Activated B cell treated with CpG ODN at 0.5 μM for 24 hours (primary cell): Measurements from ENCODE around the gene RBM47. TPM values are rescaled to one million over a fixed set of nuclear protein-coding genes. Genes with fewer than 3 reads are reported as not detected.
A peak's percentile ranks its signal among the peaks of the same experiment; 100 is the strongest.

Experiments used
- ATAC-seq: fragments of 200-7000 bp; cut with Tn5 transposase; one replicate; pipeline ENCODE4 v1.10.0; 2021; ENCODE audit warnings: low read depth, mild to moderate bottlenecking, moderate library complexity
- CTCF ChIA-PET: fragments of 350-600 bp; sonication (Branson Sonifier 250); formaldehyde crosslinking; loops from one replicate; lab custom pipeline; 2021; ENCODE audit warnings: antibody characterized with exemption; lab: Charles Lee
- POLR2A ChIA-PET: fragments of 350-600 bp; sonication (Branson Sonifier 250); formaldehyde crosslinking; loops from one replicate; lab custom pipeline; 2021; ENCODE audit warnings: antibody characterized with exemption; lab: Charles Lee
- DNase-seq: peaks from one replicate; pipeline ENCODE4 v3.0.0; 2022
- H3K27ac Mint-ChIP-seq: one replicate; pipeline ENCODE4 v1.8.0; 2020; ENCODE audit warnings: mixed read lengths
- H3K27me3 Mint-ChIP-seq: one replicate; pipeline ENCODE4 v1.8.0; 2021; ENCODE audit warnings: mixed read lengths
- H3K36me3 Mint-ChIP-seq: one replicate; pipeline ENCODE4 v1.8.0; 2021; ENCODE audit warnings: low read depth, mixed read lengths
- H3K4me1 Mint-ChIP-seq: one replicate; pipeline ENCODE4 v1.8.0; 2021; ENCODE audit warnings: mixed read lengths
- H3K4me3 Mint-ChIP-seq: one replicate; pipeline ENCODE4 v1.8.0; 2020; ENCODE audit warnings: mild to moderate bottlenecking, mixed read lengths
- H3K9me3 Mint-ChIP-seq: one replicate; pipeline ENCODE4 v1.8.0; 2020; ENCODE audit warnings: mixed read lengths
- intact Hi-C: fragments of 100-400 bp; cut with micrococcal nuclease; formaldehyde crosslinking; loops from one replicate; pipeline ENCODE4 v1.15.1; 2024
- total RNA-seq: library from RNA; stranded (reverse); gene quantifications from 2 replicates; pipeline ENCODE4 v1.2.3, GENCODE V29; 2022
- TF ChIP-seq, protein P1 (sequence below): fragments of 200-600 bp; IDR thresholded peaks from one replicate; pipeline ENCODE4 v1.8.0; 2022; ENCODE audit warnings: antibody characterized with exemption, mild to moderate bottlenecking

The RBM47 gene
- total RNA-seq, 1 donor from 2014 or later, result 8.0 TPM

DNA sequence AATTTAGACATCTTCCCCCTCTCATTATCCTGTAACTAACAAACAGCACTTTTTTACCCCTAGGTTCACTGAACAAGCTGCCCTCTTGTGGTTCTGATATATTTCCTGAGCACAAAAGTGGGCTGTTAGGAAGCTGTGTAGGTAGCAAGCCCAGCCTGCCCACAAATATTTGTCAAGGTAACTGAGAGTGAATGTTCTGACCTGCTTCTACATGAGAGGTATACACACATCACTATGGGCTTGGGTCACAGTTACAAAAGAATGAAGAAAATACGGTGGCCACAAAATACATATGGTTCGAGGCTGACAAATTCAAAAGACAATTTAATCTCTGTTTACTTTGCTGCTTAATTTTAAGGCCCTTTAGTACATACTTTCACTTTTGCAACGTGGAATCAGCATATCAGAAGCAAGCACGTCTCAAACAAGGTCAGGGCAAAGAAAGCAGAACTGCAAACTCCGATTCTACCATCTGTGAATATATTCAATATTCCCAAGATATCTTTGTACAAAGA, 78.7 kb downstream of the RBM47 start:
- ChIA-PET CTCF (interaction anchor here (1.1 to 1.3 kb wide), 2 partner anchors 168 to 234 kb away, joined by 3 to 4 read pairs; no protein-coding TSS in a partner anchor), POLR2A (interaction anchor here (0.6 to 0.7 kb wide), 4 partner anchors 38 to 495 kb away, joined by 3 to 10 read pairs (median 4); partner anchors contain the start of gene N4BP2)
- Mint-ChIP-seq H3K36me3 (no peaks in the 10 kb centered on the region), H3K4me3 (peak overlapping the region; percentile 81), H3K27me3 (no peaks in the 10 kb centered on the region), H3K4me1 (peaks cover 42% of the 10 kb centered on the region), H3K9me3 (no peaks in the 10 kb centered on the region), H3K27ac (peak overlapping the region; percentile 83)
- TF ChIP-seq, protein P1, sequence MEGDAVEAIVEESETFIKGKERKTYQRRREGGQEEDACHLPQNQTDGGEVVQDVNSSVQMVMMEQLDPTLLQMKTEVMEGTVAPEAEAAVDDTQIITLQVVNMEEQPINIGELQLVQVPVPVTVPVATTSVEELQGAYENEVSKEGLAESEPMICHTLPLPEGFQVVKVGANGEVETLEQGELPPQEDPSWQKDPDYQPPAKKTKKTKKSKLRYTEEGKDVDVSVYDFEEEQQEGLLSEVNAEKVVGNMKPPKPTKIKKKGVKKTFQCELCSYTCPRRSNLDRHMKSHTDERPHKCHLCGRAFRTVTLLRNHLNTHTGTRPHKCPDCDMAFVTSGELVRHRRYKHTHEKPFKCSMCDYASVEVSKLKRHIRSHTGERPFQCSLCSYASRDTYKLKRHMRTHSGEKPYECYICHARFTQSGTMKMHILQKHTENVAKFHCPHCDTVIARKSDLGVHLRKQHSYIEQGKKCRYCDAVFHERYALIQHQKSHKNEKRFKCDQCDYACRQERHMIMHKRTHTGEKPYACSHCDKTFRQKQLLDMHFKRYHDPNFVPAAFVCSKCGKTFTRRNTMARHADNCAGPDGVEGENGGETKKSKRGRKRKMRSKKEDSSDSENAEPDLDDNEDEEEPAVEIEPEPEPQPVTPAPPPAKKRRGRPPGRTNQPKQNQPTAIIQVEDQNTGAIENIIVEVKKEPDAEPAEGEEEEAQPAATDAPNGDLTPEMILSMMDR, result no peak
- intact Hi-C loops, result loop anchor here (1.0 to 5.0 kb wide), 8 partner anchors 15 to 494 kb away; partner anchors contain the start of gene N4BP2
- peak; percentile 78 for ATAC-seq
- DNase-seq, result no peak

DNA sequence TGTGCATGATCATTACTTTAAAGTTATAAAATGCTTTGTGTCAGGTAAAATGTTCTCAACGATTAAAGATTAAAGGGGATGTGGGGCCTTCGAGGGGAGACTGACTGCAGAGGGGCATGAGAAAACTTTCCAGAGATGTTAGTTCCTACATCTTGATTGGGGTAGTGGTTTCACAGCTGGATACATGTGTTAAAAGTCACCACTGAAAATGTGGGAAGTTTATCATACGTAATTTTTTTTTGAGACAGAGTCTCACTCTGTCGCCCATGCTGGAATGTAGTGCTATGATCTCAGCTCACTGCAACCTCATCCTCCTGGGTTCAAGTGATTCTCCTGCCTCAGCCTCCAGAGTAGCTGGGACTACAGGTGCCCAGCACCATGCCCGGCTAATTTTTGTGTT, 79.5 kb downstream of the RBM47 start:
- Mint-ChIP-seq H3K36me3 (no peaks in the 10 kb centered on the region), H3K27ac (peak overlapping the region; percentile 61), H3K27me3 (no peaks in the 10 kb centered on the region), H3K4me3 (no peak overlapping the region), H3K9me3 (no peaks in the 10 kb centered on the region), H3K4me1 (peaks cover 40% of the 10 kb centered on the region)
- DNase-seq (no peak), ATAC-seq (no peak)
- intact Hi-C loops, result loop anchor here (2.0 to 5.0 kb wide), 6 partner anchors 33 to 493 kb away; partner anchors contain the start of gene N4BP2
- TF ChIP-seq, protein P1, result no peak
- ChIA-PET POLR2A (interaction anchor here (0.7 kb wide), 1 partner anchor 88 kb away, joined by 3 read pairs; no protein-coding TSS in a partner anchor), CTCF (interaction anchor here (1.1 to 1.3 kb wide), 2 partner anchors 169 to 233 kb away, joined by 3 to 4 read pairs; no protein-coding TSS in a partner anchor)

DNA sequence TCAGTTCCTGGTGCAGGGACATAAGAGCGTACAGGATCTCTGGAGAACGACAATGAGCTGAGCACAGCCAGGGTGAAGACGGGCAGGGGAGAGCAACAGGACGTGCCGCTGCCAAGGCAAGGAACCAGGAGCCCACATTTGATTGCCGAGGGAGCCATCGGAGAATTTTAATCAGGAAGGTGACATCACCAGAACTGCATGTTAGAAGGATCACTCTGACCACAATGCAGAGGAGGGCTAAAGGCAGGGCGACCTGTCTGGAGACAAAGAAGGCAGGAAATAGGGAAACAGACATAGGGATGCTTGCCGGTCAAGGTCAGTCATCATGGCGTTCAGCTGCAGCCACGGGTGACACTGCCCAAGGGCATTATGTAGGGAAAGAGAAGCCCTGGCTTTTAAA, 81.4 kb downstream of the RBM47 start:
- ATAC-seq (no peak), DNase-seq (no peak)
- peaks cover 28% of the 10 kb centered on the region for H3K4me1 Mint-ChIP-seq
- H3K27ac Mint-ChIP-seq, result no peak overlapping the region
- TF ChIP-seq, protein P1, result no peak
- no peaks in the 10 kb centered on the region for H3K9me3 Mint-ChIP-seq
- no peak overlapping the region for H3K4me3 Mint-ChIP-seq
- intact Hi-C loops, result no loop called here
- H3K27me3 Mint-ChIP-seq, result no peaks in the 10 kb centered on the region
- no peaks in the 10 kb centered on the region for H3K36me3 Mint-ChIP-seq
- POLR2A ChIA-PET, result no interaction called here
- CTCF ChIA-PET, result no interaction called here

DNA sequence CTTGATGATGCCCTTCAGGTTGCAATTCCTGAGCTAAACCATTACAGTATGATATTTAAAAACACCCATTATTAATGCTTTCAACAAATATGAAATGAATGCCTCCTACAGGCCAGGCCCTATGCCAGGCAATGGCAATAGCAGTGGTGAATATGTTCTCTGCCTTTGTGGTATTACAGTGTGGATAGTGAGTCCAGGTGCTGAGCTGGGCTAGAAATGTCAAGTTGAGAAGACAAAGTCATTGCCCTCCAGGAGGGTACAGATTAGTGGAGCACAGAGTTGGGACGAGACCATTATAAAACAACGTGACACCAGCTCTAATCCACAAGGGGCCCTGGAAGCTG, 81.9 kb downstream of the RBM47 start:
- no peaks in the 10 kb centered on the region for H3K9me3 Mint-ChIP-seq
- ATAC-seq (no peak), DNase-seq (no peak)
- CTCF ChIA-PET, result no interaction called here
- H3K27ac Mint-ChIP-seq, result no peak overlapping the region
- TF ChIP-seq, protein P1, result no peak
- POLR2A ChIA-PET, result no interaction called here
- H3K27me3 Mint-ChIP-seq, result no peaks in the 10 kb centered on the region
- no peak overlapping the region for H3K4me3 Mint-ChIP-seq
- H3K4me1 Mint-ChIP-seq, result peaks cover 28% of the 10 kb centered on the region
- no peaks in the 10 kb centered on the region for H3K36me3 Mint-ChIP-seq
- intact Hi-C loops, result no loop called here

DNA sequence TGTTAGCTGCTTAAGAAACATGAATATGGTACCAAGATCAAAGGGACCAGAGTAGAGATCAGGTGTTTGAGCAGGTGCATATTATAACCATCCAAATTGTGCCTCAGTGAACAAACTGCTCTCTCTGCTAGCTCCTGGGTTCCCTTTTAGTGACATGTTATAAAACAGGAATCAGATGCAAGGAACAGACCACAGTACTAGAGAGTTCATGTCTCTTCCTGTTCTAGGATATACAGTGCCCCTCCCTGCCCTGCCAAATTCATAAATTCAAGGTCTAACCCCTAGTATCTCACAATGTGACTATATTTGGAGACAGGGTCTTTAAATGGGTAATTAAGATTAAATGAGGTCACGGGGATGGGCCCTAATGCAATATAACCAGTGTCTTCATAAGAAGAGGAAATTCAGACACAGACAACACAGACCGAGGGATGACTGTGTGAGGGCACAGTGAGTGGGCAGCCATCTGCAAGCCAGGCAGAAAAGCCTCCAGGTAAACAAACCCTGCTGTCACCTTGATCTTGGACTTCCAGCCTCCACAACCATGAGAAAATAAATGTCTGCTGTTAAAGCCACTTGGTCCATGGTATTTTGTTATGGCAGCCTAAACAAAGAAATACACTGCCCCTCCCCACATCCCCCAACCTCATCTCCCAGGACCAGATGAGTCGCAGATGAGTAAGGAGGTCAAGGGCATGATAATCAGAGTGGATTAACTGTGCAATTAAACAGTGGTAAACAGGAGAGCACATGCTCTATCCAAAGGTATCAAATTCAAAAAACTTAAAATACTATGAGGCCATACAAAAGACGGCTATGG, 82.5 kb downstream of the RBM47 start:
- POLR2A ChIA-PET, result no interaction called here
- no peak for DNase-seq
- Mint-ChIP-seq H3K4me1 (peaks cover 23% of the 10 kb centered on the region), H3K36me3 (no peaks in the 10 kb centered on the region), H3K27ac (no peak overlapping the region), H3K4me3 (no peak overlapping the region), H3K27me3 (no peaks in the 10 kb centered on the region), H3K9me3 (no peaks in the 10 kb centered on the region)
- CTCF ChIA-PET, result no interaction called here
- TF ChIP-seq, protein P1, result no peak
- intact Hi-C loops, result no loop called here
- ATAC-seq, result no peak
